ENCODE results near the gene PRKAR1A. TPM values are rescaled to one million over a fixed set of nuclear protein-coding genes. Genes with fewer than 3 reads are reported as not detected.

The PRKAR1A gene
- total and polyA plus RNA-seq, 8 donors = 22.6 to 323 (median 80.3) TPM

DNA sequence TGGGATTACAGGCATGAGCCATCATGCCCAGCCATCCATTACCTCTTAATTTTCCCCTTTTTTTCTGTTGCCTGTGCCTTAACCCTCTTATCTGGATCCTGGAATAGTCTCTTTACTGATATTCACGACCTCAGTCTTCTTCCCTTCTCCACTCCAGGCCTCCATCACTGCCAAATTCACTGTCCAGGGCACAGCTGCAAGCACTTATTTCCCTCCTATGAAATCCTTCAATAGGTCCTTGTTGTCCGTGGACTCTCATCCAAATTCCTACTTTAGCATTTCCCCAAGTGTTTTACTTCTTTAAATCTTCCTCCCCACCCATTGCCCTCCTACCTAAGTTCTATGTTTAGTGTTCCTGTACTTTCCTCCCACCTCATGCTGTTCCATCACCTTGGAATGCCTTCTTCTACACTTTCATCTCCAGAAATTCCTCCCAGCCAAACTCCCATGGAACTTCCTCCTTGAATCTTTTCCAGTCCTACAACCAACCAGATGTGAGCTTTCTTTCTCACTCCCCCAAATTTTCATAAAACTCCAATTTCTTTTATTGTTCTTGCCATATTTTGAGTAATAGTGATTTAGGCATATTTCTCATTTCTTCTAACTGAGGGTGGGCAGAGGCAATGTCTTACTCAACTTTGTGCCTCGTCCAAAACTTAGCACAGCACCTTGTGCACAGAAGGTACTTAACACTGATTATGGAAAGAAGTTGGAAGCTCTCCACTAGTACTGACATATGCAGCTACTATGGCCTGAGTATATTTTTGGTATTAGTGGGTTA is 53.6 kb downstream of the PRKAR1A start:
- H3K4me1 ChIP-seq = peaks cover 0 to 14% (median 7%) of the 10 kb centered on the region in 4 donors

DNA sequence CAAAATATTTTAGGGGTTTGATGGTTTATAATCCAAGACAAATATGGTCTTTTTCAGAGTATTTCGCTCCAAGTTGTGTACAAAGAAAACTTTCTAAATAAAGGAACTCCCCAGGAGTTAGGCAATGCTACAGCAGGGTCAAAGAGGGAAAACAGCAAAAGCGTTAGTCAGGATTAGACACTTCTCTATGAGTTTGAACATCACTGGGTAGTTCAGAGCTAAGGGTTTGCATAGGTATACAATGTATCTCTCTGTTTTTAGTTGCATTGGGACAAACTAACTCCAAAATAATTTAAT is 54.2 kb downstream of the PRKAR1A start:
- intact Hi-C loops (cut with DNase I; ENCODE audit: low total_unique reads) = no loop called here
- H3K27ac ChIP-seq = no peak overlapping the region

More for the DNA sequence above, 53.6 kb downstream of the PRKAR1A start:
- DNase-seq = no peak
- H3K27ac ChIP-seq = peak overlapping the region in 1 of 5 donors; percentile 26
- no peaks in the 10 kb centered on the region for H3K27me3 ChIP-seq
- H3K4me3 ChIP-seq = no peak overlapping the region
- WGBS, 5 donors = 60 to 82% (median 73%) methylated on average over 3 of the region's 3 CpGs
- TF ChIP-seq CTCF (IDR thresholded peaks at IDR 0.05) (no peak), POLR2A (IDR thresholded peaks at IDR 0.05) (no peak), EP300 (IDR thresholded peaks at IDR 0.05) (no peak), POLR2AphosphoS5 (IDR thresholded peaks at IDR 0.05) (no peak)
- no peaks in the 10 kb centered on the region for H3K36me3 ChIP-seq
- intact Hi-C loops (cut with DNase I; ENCODE audit: low total_unique reads) = no loop called here
- H3K9me3 ChIP-seq = no peaks in the 10 kb centered on the region

DNA sequence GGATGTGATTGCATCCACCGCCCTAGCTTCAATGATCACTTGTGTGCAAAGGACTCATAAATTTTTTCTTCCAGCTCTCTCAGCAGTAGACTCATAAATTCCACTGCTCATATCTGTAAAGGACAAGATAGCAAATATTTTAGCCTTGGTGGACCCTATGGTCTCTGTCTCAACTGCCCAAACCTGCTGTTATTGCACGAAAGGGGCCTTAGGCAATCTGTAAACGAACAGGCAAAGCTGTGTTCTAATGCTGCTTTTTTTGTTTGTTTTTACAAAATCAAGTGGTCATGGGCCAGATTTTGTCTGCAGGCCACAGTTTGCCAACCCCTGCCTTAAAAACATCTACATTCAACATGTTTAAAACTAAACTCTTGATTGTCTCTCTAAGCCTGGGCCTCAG is 54.8 kb downstream of the PRKAR1A start:
- Histone ChIP-seq H3K9me3 (no peaks in the 10 kb centered on the region), H3K4me1 (peaks cover 0 to 10% (median 3%) of the 10 kb centered on the region in 4 donors), H3K27ac (peak overlapping the region in 1 of 5 donors; percentile 24), H3K4me3 (no peak overlapping the region), H3K36me3 (no peaks in the 10 kb centered on the region), H3K27me3 (no peaks in the 10 kb centered on the region)
- intact Hi-C loops (cut with DNase I; ENCODE audit: low total_unique reads) = no loop called here
- WGBS, 5 donors = 55 to 82% (median 79%) methylated on average over 3 of the region's 3 CpGs
- DNase-seq = no peak
- TF ChIP-seq POLR2AphosphoS5 (IDR thresholded peaks at IDR 0.05) (no peak), EP300 (IDR thresholded peaks at IDR 0.05) (no peak)

More for the DNA sequence above, 54.2 kb downstream of the PRKAR1A start:
- no peaks in the 10 kb centered on the region for H3K27me3 ChIP-seq
- peaks cover 0 to 10% (median 6%) of the 10 kb centered on the region in 4 donors for H3K4me1 ChIP-seq
- H3K4me3 ChIP-seq = no peak overlapping the region
- no peaks in the 10 kb centered on the region for H3K9me3 ChIP-seq
- 63 to 76% (median 71%) methylated on average over 2 of the region's 2 CpGs for WGBS, 5 donors
- DNase-seq = no peak
- TF ChIP-seq POLR2A (IDR thresholded peaks at IDR 0.05) (no peak), CTCF (IDR thresholded peaks at IDR 0.05) (no peak), POLR2AphosphoS5 (IDR thresholded peaks at IDR 0.05) (no peak), EP300 (IDR thresholded peaks at IDR 0.05) (no peak)
- no peaks in the 10 kb centered on the region for H3K36me3 ChIP-seq

- 89 to 93% (median 91%) methylated on average over 8 of the region's 8 CpGs for WGBS, 5 donors
- Histone ChIP-seq H3K36me3 (no peaks in the 10 kb centered on the region), H3K4me1 (peaks cover 0 to 10% (median 3%) of the 10 kb centered on the region in 4 donors), H3K4me3 (no peak overlapping the region), H3K27ac (peak overlapping the region in 1 of 5 donors; percentile 24), H3K9me3 (no peaks in the 10 kb centered on the region), H3K27me3 (no peaks in the 10 kb centered on the region)
- no peak for DNase-seq
- intact Hi-C loops (cut with DNase I; ENCODE audit: low total_unique reads) = no loop called here
- TF ChIP-seq CTCF (IDR thresholded peaks at IDR 0.05) (no peak), EP300 (IDR thresholded peaks at IDR 0.05) (no peak), POLR2AphosphoS5 (IDR thresholded peaks at IDR 0.05) (no peak), POLR2A (IDR thresholded peaks at IDR 0.05) (no peak)
Measured at GRCh38 chr17:68567581-68567980, 55.4 kb downstream of the PRKAR1A start.

DNA sequence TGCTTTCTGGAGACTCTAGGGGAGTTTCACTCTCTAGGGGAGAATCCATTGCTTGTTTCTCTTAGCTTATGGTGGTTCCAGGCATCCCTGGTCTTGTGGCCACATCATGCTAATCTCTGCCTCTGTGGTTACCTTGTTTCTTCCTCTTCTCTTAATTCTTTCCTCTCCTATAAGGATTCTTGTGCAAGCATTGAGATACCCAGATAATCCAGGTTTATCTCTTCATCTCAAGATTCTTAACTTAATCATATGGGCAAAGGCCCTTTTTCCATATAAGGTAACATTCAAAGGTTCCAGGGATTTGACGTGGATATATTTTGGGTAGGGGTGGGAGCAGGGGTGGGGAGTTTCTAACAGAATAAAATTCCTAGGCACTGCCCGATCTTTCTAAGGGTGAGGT is 56.4 kb downstream of the PRKAR1A start:
- Histone ChIP-seq H3K9me3 (no peaks in the 10 kb centered on the region), H3K36me3 (no peaks in the 10 kb centered on the region), H3K27ac (no peak overlapping the region), H3K4me3 (no peak overlapping the region), H3K4me1 (peaks cover 0 to 10% (median 3%) of the 10 kb centered on the region in 4 donors), H3K27me3 (no peaks in the 10 kb centered on the region)
- TF ChIP-seq POLR2A (IDR thresholded peaks at IDR 0.05) = no peak
- no peak for TF ChIP-seq EP300 (IDR thresholded peaks at IDR 0.05)
- TF ChIP-seq CTCF (IDR thresholded peaks at IDR 0.05) = no peak
- no peak for TF ChIP-seq POLR2AphosphoS5 (IDR thresholded peaks at IDR 0.05)
- no peak for DNase-seq
- WGBS, 5 donors = 88 to 96% (median 89%) methylated on average over 2 of the region's 2 CpGs
- intact Hi-C loops (cut with DNase I; ENCODE audit: low total_unique reads) = no loop called here

Measured in stomach (tissue), 9 donors.